SK-N-SH treated with all-trans-retinoic acid at 6 μM for 48 hours (cell line): Measurements from ENCODE around the gene WASHC4.

Source experiments
- ATAC-seq: fragments of 200-7000 bp; cut with Tn5 transposase; 3 replicates; pipeline ENCODE4 v1.9.1; 2020; ENCODE audit warnings: mild to moderate bottlenecking, moderate library complexity
- ARNTL ChIP-seq: fragments of 450-650 bp; formaldehyde crosslinking; IDR thresholded peaks from 2 replicates; pipeline ENCODE4 v1.5.0; 2020; ENCODE audit warnings: low read depth, mild to moderate bottlenecking, moderate library complexity, borderline replicate concordance
- BACH2 ChIP-seq: fragments of 250-450 bp; sonication (Bioruptor Pico); IDR thresholded peaks from 2 replicates; pipeline ENCODE4 v1.9.0; 2021; ENCODE audit warnings: mild to moderate bottlenecking, borderline replicate concordance
- CSDC2 ChIP-seq: fragments of 250-450 bp; sonication (Bioruptor Pico); IDR thresholded peaks from 2 replicates; pipeline ENCODE4 v1.5.0; 2020; ENCODE audit warnings: mild to moderate bottlenecking, moderate library complexity
- ESRRG ChIP-seq: fragments of 250-450 bp; sonication (Bioruptor Pico); IDR thresholded peaks from 2 replicates; pipeline ENCODE4 v1.6.1; 2021; ENCODE audit warnings: mild to moderate bottlenecking
- GLIS3 ChIP-seq: fragments of 250-450 bp; sonication (Bioruptor Pico); IDR thresholded peaks from 2 replicates; pipeline ENCODE4 v1.5.0; 2020; ENCODE audit warnings: mild to moderate bottlenecking, moderate library complexity
- ISL1 ChIP-seq: fragments of 250-450 bp; sonication (Bioruptor Pico); IDR thresholded peaks from 2 replicates; pipeline ENCODE4 v2.1.2; 2022; ENCODE audit warnings: mild to moderate bottlenecking, moderate library complexity
- OSR1 ChIP-seq: fragments of 250-450 bp; sonication (Bioruptor Pico); IDR thresholded peaks from 2 replicates; pipeline ENCODE4 v1.8.0; 2022; ENCODE audit warnings: moderate library complexity, mild to moderate bottlenecking, inconsistent platforms
- PPARA ChIP-seq: fragments of 250-450 bp; sonication (Bioruptor Pico); IDR thresholded peaks from 2 replicates; pipeline ENCODE4 v1.5.0; 2020; ENCODE audit warnings: mild to moderate bottlenecking, borderline replicate concordance
- SNAI2 ChIP-seq: fragments of 250-450 bp; sonication (Bioruptor Pico); IDR thresholded peaks from 2 replicates; pipeline ENCODE4 v1.5.0; 2020; ENCODE audit warnings: mild to moderate bottlenecking, moderate library complexity
- TCF4 ChIP-seq: fragments of 250-450 bp; sonication (Bioruptor Pico); IDR thresholded peaks from 2 replicates; pipeline ENCODE4 v1.8.0; 2021; ENCODE audit warnings: mild to moderate bottlenecking, moderate library complexity, borderline replicate concordance
- TOX ChIP-seq: fragments of 250-450 bp; sonication (Bioruptor Pico); IDR thresholded peaks from 2 replicates; pipeline ENCODE4 v1.8.0; 2021; ENCODE audit warnings: mild to moderate bottlenecking, moderate library complexity, borderline replicate concordance
- ZC3H10 ChIP-seq: fragments of 250-450 bp; sonication (Bioruptor Pico); IDR thresholded peaks from 2 replicates; pipeline ENCODE4 v1.5.1; 2021; ENCODE audit warnings: mild to moderate bottlenecking, moderate library complexity
- ZFP3 ChIP-seq: fragments of 250-450 bp; sonication (Bioruptor Pico); IDR thresholded peaks from 2 replicates; pipeline ENCODE4 v1.5.0; 2020; ENCODE audit warnings: mild to moderate bottlenecking, moderate library complexity
- ZFP30 ChIP-seq: fragments of 450-650 bp; formaldehyde crosslinking; IDR thresholded peaks from 2 replicates; pipeline ENCODE4 v1.5.0; 2022; ENCODE audit warnings: mild to moderate bottlenecking, moderate library complexity
- ZNF565 ChIP-seq: fragments of 450-650 bp; formaldehyde crosslinking; conservative IDR thresholded peaks from 2 replicates; pipeline ENCODE4 v1.5.0; 2020; ENCODE audit warnings: low read depth, mild to moderate bottlenecking, moderate library complexity
- ZNF70 ChIP-seq: fragments of 450-650 bp; formaldehyde crosslinking; IDR thresholded peaks from 2 replicates; pipeline ENCODE4 v1.5.0; 2020; ENCODE audit warnings: mild to moderate bottlenecking, moderate library complexity
- ZNF8 ChIP-seq: fragments of 450-650 bp; formaldehyde crosslinking; IDR thresholded peaks from 2 replicates; pipeline ENCODE4 v1.5.0; 2020; ENCODE audit warnings: mild to moderate bottlenecking, moderate library complexity
- TF ChIP-seq, protein P1 (sequence below): fragments of 250-450 bp; sonication (Bioruptor Pico); IDR thresholded peaks from 2 replicates; pipeline ENCODE4 v1.8.0; 2021; ENCODE audit warnings: low read depth, mild to moderate bottlenecking, moderate library complexity, borderline replicate concordance
- TF ChIP-seq, protein P2 (sequence below): fragments of 250-450 bp; sonication (Bioruptor Pico); IDR thresholded peaks from 2 replicates; pipeline ENCODE4 v1.5.1; 2021; ENCODE audit warnings: mild to moderate bottlenecking, moderate library complexity
- TF ChIP-seq, protein P3 (sequence below): fragments of 250-450 bp; sonication (Bioruptor Pico); IDR thresholded peaks from 2 replicates; pipeline ENCODE4 v1.8.0; 2020; ENCODE audit warnings: mild to moderate bottlenecking, moderate library complexity, borderline replicate concordance
- TF ChIP-seq, protein P4 (sequence below): fragments of 250-450 bp; sonication (Bioruptor Pico); IDR thresholded peaks from 2 replicates; pipeline ENCODE4 v1.5.1; 2020; ENCODE audit warnings: low read depth, mild to moderate bottlenecking, moderate library complexity
- TF ChIP-seq, protein P5 (sequence below): fragments of 250-450 bp; sonication (Bioruptor Pico); IDR thresholded peaks from 2 replicates; pipeline ENCODE4 v1.5.0; 2020; ENCODE audit warnings: mild to moderate bottlenecking, moderate library complexity

WASHC4 gene

DNA sequence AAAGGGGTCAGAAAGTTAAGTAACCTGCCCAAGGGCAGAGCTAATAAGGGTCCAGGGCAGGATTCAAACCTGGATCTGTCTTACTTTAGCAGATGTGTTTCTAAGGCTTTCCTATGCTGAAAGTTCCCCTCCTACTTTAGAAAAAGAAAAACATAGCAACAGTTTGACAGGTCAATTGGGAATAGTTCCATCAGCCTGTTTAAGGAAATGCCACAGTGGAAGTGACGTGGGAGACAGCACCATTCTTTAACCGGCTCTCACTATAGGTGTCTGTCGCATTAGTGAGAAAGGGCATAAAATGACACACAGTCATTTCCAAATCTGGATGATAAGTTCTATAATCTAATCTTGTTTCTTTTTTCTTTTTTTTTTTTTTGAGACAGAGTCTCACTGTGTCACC, 30.6 kb upstream of the WASHC4 start:
- no peak for TF ChIP-seq BACH2 (CRISPR knock-in tag)
- TF ChIP-seq OSR1: no peak
- TF ChIP-seq ZNF70 (CRISPR knock-in tag): no peak
- TF ChIP-seq CSDC2 (CRISPR knock-in tag): no peak
- no peak for TF ChIP-seq SNAI2 (CRISPR knock-in tag)
- no peak for TF ChIP-seq ZC3H10 (CRISPR knock-in tag)
- TF ChIP-seq ESRRG (CRISPR knock-in tag): no peak
- no peak for TF ChIP-seq TOX (CRISPR knock-in tag)
- TF ChIP-seq GLIS3 (CRISPR knock-in tag): no peak
- TF ChIP-seq, protein P1, sequence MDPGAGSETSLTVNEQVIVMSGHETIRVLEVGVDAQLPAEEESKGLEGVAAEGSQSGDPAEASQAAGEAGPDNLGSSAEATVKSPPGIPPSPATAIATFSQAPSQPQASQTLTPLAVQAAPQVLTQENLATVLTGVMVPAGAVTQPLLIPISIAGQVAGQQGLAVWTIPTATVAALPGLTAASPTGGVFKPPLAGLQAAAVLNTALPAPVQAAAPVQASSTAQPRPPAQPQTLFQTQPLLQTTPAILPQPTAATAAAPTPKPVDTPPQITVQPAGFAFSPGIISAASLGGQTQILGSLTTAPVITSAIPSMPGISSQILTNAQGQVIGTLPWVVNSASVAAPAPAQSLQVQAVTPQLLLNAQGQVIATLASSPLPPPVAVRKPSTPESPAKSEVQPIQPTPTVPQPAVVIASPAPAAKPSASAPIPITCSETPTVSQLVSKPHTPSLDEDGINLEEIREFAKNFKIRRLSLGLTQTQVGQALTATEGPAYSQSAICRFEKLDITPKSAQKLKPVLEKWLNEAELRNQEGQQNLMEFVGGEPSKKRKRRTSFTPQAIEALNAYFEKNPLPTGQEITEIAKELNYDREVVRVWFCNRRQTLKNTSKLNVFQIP (CRISPR knock-in tag): no peak
- TF ChIP-seq PPARA (CRISPR knock-in tag): no peak
- TF ChIP-seq, protein P2, sequence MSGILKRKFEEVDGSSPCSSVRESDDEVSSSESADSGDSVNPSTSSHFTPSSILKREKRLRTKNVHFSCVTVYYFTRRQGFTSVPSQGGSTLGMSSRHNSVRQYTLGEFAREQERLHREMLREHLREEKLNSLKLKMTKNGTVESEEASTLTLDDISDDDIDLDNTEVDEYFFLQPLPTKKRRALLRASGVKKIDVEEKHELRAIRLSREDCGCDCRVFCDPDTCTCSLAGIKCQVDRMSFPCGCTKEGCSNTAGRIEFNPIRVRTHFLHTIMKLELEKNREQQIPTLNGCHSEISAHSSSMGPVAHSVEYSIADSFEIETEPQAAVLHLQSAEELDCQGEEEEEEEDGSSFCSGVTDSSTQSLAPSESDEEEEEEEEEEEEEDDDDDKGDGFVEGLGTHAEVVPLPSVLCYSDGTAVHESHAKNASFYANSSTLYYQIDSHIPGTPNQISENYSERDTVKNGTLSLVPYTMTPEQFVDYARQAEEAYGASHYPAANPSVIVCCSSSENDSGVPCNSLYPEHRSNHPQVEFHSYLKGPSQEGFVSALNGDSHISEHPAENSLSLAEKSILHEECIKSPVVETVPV (CRISPR knock-in tag): no peak
- no peak for TF ChIP-seq ARNTL
- TF ChIP-seq, protein P3, sequence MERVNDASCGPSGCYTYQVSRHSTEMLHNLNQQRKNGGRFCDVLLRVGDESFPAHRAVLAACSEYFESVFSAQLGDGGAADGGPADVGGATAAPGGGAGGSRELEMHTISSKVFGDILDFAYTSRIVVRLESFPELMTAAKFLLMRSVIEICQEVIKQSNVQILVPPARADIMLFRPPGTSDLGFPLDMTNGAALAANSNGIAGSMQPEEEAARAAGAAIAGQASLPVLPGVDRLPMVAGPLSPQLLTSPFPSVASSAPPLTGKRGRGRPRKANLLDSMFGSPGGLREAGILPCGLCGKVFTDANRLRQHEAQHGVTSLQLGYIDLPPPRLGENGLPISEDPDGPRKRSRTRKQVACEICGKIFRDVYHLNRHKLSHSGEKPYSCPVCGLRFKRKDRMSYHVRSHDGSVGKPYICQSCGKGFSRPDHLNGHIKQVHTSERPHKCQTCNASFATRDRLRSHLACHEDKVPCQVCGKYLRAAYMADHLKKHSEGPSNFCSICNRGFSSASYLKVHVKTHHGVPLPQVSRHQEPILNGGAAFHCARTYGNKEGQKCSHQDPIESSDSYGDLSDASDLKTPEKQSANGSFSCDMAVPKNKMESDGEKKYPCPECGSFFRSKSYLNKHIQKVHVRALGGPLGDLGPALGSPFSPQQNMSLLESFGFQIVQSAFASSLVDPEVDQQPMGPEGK (CRISPR knock-in tag): no peak
- no peak for TF ChIP-seq ZNF565 (CRISPR knock-in tag)
- TF ChIP-seq, protein P4, sequence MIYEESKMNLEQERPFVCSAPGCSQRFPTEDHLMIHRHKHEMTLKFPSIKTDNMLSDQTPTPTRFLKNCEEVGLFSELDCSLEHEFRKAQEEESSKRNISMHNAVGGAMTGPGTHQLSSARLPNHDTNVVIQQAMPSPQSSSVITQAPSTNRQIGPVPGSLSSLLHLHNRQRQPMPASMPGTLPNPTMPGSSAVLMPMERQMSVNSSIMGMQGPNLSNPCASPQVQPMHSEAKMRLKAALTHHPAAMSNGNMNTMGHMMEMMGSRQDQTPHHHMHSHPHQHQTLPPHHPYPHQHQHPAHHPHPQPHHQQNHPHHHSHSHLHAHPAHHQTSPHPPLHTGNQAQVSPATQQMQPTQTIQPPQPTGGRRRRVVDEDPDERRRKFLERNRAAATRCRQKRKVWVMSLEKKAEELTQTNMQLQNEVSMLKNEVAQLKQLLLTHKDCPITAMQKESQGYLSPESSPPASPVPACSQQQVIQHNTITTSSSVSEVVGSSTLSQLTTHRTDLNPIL (CRISPR knock-in tag): no peak
- no peak for TF ChIP-seq ZFP30 (CRISPR knock-in tag)
- TF ChIP-seq TCF4: no peak
- TF ChIP-seq ISL1: no peak
- no peak for TF ChIP-seq ZFP3
- no peak for ATAC-seq

DNA sequence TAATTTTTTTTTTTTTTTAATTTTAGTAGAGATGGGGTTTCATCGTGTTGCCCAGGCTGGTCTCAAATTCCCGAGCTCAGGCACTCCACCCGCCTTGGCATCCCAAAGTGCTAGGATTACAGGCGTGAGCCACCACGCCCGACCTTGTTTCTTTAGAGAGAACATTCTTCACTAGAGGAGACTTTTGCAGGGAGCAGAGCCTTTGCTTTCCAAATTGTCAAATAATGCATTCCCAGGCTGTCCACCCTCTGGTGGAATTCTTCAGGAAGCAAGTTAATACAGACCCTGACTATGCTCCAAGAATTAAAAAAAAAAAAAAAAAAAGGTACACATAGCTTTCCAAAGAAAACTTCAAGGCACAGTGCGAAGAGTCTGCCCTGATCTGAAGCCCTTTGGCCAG, 30.1 kb upstream of the WASHC4 start:
- no peak for ATAC-seq
- TF ChIP-seq SNAI2 (CRISPR knock-in tag) (no peak), GLIS3 (CRISPR knock-in tag) (no peak), TCF4 (no peak), ARNTL (no peak), ZFP3 (no peak), TOX (CRISPR knock-in tag) (no peak), ZC3H10 (CRISPR knock-in tag) (no peak), ESRRG (CRISPR knock-in tag) (no peak), ZNF8 (CRISPR knock-in tag) (no peak), PPARA (CRISPR knock-in tag) (no peak), BACH2 (CRISPR knock-in tag) (no peak)
- TF ChIP-seq, protein P4 (CRISPR knock-in tag): no peak
- TF ChIP-seq, protein P1 (CRISPR knock-in tag): no peak
- TF ChIP-seq, protein P5, sequence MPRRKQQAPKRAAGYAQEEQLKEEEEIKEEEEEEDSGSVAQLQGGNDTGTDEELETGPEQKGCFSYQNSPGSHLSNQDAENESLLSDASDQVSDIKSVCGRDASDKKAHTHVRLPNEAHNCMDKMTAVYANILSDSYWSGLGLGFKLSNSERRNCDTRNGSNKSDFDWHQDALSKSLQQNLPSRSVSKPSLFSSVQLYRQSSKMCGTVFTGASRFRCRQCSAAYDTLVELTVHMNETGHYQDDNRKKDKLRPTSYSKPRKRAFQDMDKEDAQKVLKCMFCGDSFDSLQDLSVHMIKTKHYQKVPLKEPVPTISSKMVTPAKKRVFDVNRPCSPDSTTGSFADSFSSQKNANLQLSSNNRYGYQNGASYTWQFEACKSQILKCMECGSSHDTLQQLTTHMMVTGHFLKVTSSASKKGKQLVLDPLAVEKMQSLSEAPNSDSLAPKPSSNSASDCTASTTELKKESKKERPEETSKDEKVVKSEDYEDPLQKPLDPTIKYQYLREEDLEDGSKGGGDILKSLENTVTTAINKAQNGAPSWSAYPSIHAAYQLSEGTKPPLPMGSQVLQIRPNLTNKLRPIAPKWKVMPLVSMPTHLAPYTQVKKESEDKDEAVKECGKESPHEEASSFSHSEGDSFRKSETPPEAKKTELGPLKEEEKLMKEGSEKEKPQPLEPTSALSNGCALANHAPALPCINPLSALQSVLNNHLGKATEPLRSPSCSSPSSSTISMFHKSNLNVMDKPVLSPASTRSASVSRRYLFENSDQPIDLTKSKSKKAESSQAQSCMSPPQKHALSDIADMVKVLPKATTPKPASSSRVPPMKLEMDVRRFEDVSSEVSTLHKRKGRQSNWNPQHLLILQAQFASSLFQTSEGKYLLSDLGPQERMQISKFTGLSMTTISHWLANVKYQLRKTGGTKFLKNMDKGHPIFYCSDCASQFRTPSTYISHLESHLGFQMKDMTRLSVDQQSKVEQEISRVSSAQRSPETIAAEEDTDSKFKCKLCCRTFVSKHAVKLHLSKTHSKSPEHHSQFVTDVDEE: no peak
